GM12874 (cell line): ENCODE measurements around the gene FADS3.

ENCODE experiments used
- TF ChIP-seq, protein P1 (sequence below): IDR thresholded peaks from 2 replicates; pipeline ENCODE4 v1.5.1; 2011; ENCODE audit warnings: low read depth, mild to moderate bottlenecking, control low read depth, low read length, moderate library complexity; ENCODE audit not compliant: insufficient read depth

Gene FADS3

DNA sequence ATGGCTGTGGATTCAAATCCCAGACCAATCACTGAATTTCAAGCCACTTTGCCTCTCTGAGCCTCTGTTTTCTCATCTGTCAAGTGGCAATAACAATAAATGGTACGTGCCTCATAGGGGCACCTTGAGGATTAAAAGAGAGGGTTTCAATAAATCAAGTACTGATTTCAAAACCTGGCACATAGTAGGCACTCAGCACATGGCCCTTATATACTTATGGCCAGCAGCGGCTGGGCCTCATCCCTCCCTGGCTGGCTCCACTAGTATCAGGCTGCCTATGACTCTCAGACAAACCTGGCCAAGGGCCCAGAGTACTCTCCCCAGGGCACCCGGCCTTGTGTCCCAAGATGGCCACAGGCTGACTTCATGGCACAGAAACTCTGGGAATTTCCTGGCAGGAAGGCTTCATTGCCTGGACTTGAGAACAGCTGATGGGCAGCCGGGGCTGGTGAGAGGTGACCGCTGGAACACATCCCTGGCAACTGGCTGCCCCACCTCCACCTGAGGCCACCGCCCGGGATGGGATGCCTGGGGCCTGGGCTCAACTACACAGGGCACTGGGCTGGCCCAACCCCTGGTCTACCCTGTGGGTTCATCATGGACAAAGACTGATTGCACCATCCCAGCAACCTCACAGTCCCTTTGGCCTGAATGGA is 3.4 kb downstream of the FADS3 start:
- TF ChIP-seq, protein P1, sequence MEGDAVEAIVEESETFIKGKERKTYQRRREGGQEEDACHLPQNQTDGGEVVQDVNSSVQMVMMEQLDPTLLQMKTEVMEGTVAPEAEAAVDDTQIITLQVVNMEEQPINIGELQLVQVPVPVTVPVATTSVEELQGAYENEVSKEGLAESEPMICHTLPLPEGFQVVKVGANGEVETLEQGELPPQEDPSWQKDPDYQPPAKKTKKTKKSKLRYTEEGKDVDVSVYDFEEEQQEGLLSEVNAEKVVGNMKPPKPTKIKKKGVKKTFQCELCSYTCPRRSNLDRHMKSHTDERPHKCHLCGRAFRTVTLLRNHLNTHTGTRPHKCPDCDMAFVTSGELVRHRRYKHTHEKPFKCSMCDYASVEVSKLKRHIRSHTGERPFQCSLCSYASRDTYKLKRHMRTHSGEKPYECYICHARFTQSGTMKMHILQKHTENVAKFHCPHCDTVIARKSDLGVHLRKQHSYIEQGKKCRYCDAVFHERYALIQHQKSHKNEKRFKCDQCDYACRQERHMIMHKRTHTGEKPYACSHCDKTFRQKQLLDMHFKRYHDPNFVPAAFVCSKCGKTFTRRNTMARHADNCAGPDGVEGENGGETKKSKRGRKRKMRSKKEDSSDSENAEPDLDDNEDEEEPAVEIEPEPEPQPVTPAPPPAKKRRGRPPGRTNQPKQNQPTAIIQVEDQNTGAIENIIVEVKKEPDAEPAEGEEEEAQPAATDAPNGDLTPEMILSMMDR = no peak

- TF ChIP-seq, protein P1 = no peak
These were observed 4.7 kb downstream of the FADS3 start for GRCh38 chr11:61886643-61887042.

GRCh38 chr11:61885784-61886580 is 5.4 kb downstream of the FADS3 start:
- TF ChIP-seq, protein P1 = no peak

DNA sequence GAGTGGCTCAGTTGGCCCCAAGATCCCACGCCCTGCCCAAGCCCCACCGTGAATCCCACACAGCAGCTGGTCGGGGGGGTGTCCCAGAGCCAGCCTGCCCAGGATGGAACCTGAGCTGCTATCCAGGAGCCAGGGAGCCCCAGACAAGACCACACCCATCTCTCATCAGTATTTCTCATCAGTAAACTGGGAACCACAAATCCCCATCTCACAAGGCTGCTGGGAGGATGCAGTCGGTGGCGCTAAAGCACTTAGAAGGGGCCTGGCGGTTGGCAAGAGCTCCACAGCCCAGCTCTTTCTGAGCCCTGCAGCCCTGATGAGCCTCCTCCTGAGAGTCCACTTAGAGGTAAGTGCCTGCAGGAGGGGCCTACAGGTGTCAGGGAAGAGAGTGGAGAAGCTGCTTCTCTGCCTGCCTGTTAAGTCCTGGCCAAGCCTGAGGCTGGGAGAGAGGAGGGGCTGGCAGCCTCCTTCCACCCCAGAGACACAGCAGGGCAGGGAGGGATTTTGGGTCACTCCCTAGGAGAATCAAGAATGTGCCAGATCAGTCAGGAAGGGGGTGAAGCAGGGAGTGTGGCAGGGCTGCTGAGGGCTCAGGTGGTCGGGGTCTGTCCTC is 6.1 kb downstream of the FADS3 start:
- TF ChIP-seq, protein P1 = no peak

- TF ChIP-seq, protein P1 = no peak
These were observed 7.4 kb downstream of the FADS3 start for GRCh38 chr11:61883947-61884346.

GRCh38 chr11:61883327-61883726 is 8.0 kb downstream of the FADS3 start:
- TF ChIP-seq, protein P1 = no peak

- TF ChIP-seq, protein P1 = no peak
These were observed 8.5 kb downstream of the FADS3 start for GRCh38 chr11:61882879-61883278.
